Transverse colon (tissue), 3 donors: Measurements from ENCODE around the gene CCL16.

Experiments used
- CTCF ChIP-seq, 5 experiments: fragments of 200-600 bp in 3 of 5; fragments of 450-650 bp in 2 of 5; sonication (generic) in 3 of 5; IDR thresholded peaks; 1 replicate in 2 of 5; 2 replicates in 3 of 5; pipeline ENCODE4 v1.5.1; 2016 to 2017; ENCODE audit warnings: antibody characterized with exemption in 5 of 5, inconsistent platforms in 3 of 5, mild to moderate bottlenecking in 2 of 5, moderate library complexity in 1 of 5
- POLR2A ChIP-seq: fragments of 450-650 bp; IDR thresholded peaks from one replicate; pipeline ENCODE4 v1.6.1; 2016; ENCODE audit warnings: antibody characterized with exemption, mild to moderate bottlenecking, moderate library complexity

GRCh38 chr17:35972945-35973332 is 8.4 kb downstream of the CCL16 start:
- TF ChIP-seq CTCF (IDR thresholded peaks at IDR 0.05) (no peak), POLR2A (no peak)
